Transverse colon (tissue), 4 donors: ENCODE results near the gene SH3BP5L. TPM values are rescaled to one million over a fixed set of nuclear protein-coding genes. Genes with fewer than 3 reads are reported as not detected.

Experiments used
- DNase-seq: peaks from one replicate; pipeline ENCODE4 v3.0.0-alpha.2; 2019
- H3K27ac ChIP-seq, 4 donors: fragments of 200-600 bp; sonication (generic); 2 replicates each; pipeline ENCODE4 v1.5.1; 2016 to 2018; ENCODE audit warnings: inconsistent platforms in 4 of 4
- H3K27me3 ChIP-seq: fragments of 200-600 bp; sonication (generic); 2 replicates; pipeline ENCODE4 v1.5.1; 2017; ENCODE audit warnings: inconsistent platforms
- H3K36me3 ChIP-seq, 4 donors: fragments of 200-600 bp; sonication (generic); 2 replicates each; pipeline ENCODE4 v1.5.1; 2017 to 2019; ENCODE audit warnings: inconsistent platforms in 4 of 4
- H3K4me1 ChIP-seq, 4 donors: fragments of 200-600 bp; sonication (generic); 2 replicates each; pipeline ENCODE4 v1.5.1; 2017 to 2020; ENCODE audit warnings: inconsistent platforms in 4 of 4
- H3K4me3 ChIP-seq, 4 donors: fragments of 200-600 bp; sonication (generic); 1 replicate in 1 of 4; 2 replicates in 3 of 4; pipeline versions ENCODE4 v1.5.1 to v1.6.1; 2017 to 2019; ENCODE audit warnings: inconsistent platforms in 4 of 4
- H3K9me3 ChIP-seq, 2 donors: fragments of 200-600 bp; sonication (generic); 2 replicates each; pipeline ENCODE4 v1.5.1; 2017 to 2019; ENCODE audit warnings: inconsistent platforms in 2 of 2
- EP300 ChIP-seq: sonication (generic); formaldehyde crosslinking; IDR thresholded peaks from one replicate; pipeline ENCODE4 v1.6.1; 2017; ENCODE audit warnings: antibody characterized with exemption, low read depth
- POLR2A ChIP-seq: fragments of 450-650 bp; IDR thresholded peaks from one replicate; pipeline ENCODE4 v1.6.1; 2016; ENCODE audit warnings: antibody characterized with exemption, mild to moderate bottlenecking, moderate library complexity
- POLR2AphosphoS5 ChIP-seq, 3 donors: sonication (generic); formaldehyde crosslinking; IDR thresholded peaks; one replicate each; pipeline ENCODE4 v1.6.1; 2016; ENCODE audit warnings: antibody characterized with exemption in 3 of 3
- WGBS, 2 donors: methylation state at CpG; one replicate each; pipeline ENCODE4 v1.1.5; 2018; ENCODE audit warnings: low coverage in 1 of 2; 5-methylcytosine and 5-hydroxymethylcytosine counted together
- in situ Hi-C, 4 donors: fragments of 200-750 bp; cut with MboI; loops; one replicate each; pipeline versions ENCODE4 v1.15.0 to v1.15.1; 2017; ENCODE audit warnings: low sequenced_read_pairs in 3 of 4, low pct_ligation_motif_present in 1 of 4, low pct_unique_long_range_greater_than_20kb in 1 of 4
- intact Hi-C: fragments of 100-400 bp; cut with DNase I; formaldehyde crosslinking; loops from one replicate; pipeline ENCODE4 v1.15.1; 2023; ENCODE audit warnings: low total_unique reads
- total RNA-seq, 4 donors: library from RNA; depleted of rRNA; stranded (reverse); fragments of >200 nt; gene quantifications; one replicate each; pipeline ENCODE4 v1.1.0, GENCODE V29; 2016
- TF ChIP-seq, protein P1 (sequence below), 5 experiments: fragments of 200-600 bp in 3 of 5; fragments of 450-650 bp in 2 of 5; sonication (generic) in 3 of 5; IDR thresholded peaks; 1 replicate in 2 of 5; 2 replicates in 3 of 5; pipeline ENCODE4 v1.5.1; 2016 to 2017; ENCODE audit warnings: antibody characterized with exemption in 5 of 5, inconsistent platforms in 3 of 5, mild to moderate bottlenecking in 2 of 5, moderate library complexity in 1 of 5

The SH3BP5L gene
- total RNA-seq, 4 donors from 2014 or later = 28.1 to 36.2 (median 31.4) TPM

DNA sequence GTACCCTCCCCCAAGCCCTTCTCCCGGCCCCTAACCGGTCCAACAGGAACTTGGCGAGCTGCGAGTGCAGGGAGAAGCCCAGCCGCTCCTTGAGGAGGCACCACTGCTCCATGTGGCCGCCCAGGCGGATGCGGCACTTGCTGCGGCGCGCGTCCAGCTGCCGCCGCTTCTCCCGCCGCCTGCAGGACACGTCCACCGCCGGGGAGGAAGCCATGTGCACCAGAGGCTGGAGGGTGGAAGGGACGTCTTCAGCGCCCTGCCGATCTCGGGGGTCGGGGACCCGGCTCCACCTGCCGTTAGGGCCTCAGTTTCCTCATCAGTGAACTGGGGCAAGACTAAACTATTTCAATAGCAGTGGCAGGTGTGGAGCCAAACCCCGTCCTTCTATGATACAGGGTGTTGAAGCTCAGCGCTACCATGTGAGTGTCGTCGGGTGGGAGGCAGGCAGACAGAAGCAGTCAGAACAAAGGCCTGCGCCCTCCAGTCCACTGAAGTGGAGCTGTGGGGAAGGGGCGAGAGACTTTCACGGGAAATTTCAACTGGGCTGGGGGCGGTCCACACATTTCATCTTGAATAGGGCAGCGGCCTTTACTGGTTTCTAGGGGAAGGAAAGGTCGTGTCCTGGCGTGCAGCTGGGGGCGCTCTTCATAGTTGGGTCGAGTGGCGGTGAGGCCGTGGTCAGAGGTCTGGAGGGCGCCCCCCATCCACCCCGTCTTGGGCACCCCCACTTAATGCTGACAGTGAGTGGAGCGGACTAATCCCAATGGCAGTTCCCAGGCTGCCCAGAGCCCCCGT, 32.6 kb upstream of the SH3BP5L start:
- Histone ChIP-seq H3K4me1 (peaks cover 9 to 30% (median 23%) of the 10 kb centered on the region in 4 donors), H3K9me3 (no peaks in the 10 kb centered on the region), H3K4me3 (peak overlapping the region; percentile 42 to 68 (median 47)), H3K36me3 (no peaks in the 10 kb centered on the region), H3K27ac (peak overlapping the region; percentile 89 to 94 (median 92)), H3K27me3 (no peaks in the 10 kb centered on the region)
- TF ChIP-seq POLR2A (peak; percentile 59), POLR2AphosphoS5 (IDR thresholded peaks at IDR 0.05) (peak in 2 of 3 donors; percentile 68 to 80), EP300 (no peak)
- TF ChIP-seq, protein P1, sequence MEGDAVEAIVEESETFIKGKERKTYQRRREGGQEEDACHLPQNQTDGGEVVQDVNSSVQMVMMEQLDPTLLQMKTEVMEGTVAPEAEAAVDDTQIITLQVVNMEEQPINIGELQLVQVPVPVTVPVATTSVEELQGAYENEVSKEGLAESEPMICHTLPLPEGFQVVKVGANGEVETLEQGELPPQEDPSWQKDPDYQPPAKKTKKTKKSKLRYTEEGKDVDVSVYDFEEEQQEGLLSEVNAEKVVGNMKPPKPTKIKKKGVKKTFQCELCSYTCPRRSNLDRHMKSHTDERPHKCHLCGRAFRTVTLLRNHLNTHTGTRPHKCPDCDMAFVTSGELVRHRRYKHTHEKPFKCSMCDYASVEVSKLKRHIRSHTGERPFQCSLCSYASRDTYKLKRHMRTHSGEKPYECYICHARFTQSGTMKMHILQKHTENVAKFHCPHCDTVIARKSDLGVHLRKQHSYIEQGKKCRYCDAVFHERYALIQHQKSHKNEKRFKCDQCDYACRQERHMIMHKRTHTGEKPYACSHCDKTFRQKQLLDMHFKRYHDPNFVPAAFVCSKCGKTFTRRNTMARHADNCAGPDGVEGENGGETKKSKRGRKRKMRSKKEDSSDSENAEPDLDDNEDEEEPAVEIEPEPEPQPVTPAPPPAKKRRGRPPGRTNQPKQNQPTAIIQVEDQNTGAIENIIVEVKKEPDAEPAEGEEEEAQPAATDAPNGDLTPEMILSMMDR (IDR thresholded peaks at IDR 0.05) = peak; percentile 34 to 53 (median 41)
- in situ Hi-C loops = no loop called here
- 1% methylated on average over 39 of the region's 45 CpGs; no CpG with 5 or more reads in 1 of the 2 donors for WGBS, 2 donors
- DNase-seq = peak; percentile 79
- intact Hi-C loops = loop anchor here (2.0 kb wide), 1 partner anchor 19 kb away; the partner anchor contains the start of gene ZNF672

DNA sequence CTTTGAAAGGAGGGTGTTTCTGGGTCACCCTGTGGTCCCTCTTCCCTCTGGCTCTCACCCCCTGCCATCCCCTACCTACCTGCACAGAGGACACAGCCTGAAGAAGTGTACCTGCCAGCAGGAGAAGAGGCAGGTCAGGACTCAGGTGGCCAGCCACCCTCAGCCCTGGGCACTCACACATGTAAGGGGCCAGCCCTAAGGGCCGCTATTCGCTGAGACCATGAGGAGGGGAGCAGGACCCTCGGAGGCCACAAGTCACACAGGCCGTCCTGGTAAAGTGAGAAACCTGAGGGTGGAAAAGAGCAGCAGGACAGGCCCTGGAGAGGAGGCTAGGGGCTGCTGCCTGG, 32.0 kb upstream of the SH3BP5L start:
- TF ChIP-seq, protein P1 (IDR thresholded peaks at IDR 0.05) = no peak
- TF ChIP-seq EP300 = no peak
- no peak for TF ChIP-seq POLR2AphosphoS5 (IDR thresholded peaks at IDR 0.05)
- no peak for TF ChIP-seq POLR2A
- Histone ChIP-seq H3K36me3 (no peaks in the 10 kb centered on the region), H3K9me3 (no peaks in the 10 kb centered on the region), H3K4me1 (peaks cover 9 to 26% (median 20%) of the 10 kb centered on the region in 4 donors), H3K4me3 (peak overlapping the region; percentile 42 to 68 (median 47)), H3K27ac (peak overlapping the region; percentile 89 to 94 (median 92)), H3K27me3 (no peaks in the 10 kb centered on the region)
- in situ Hi-C loops (no loop called here), intact Hi-C loops (loop anchor here (2.0 kb wide), 1 partner anchor 19 kb away; the partner anchor contains the start of gene ZNF672)
- 13 to 17% methylated on average over 3 to 4 of the region's 4 CpGs for WGBS, 2 donors
- DNase-seq = no peak

DNA sequence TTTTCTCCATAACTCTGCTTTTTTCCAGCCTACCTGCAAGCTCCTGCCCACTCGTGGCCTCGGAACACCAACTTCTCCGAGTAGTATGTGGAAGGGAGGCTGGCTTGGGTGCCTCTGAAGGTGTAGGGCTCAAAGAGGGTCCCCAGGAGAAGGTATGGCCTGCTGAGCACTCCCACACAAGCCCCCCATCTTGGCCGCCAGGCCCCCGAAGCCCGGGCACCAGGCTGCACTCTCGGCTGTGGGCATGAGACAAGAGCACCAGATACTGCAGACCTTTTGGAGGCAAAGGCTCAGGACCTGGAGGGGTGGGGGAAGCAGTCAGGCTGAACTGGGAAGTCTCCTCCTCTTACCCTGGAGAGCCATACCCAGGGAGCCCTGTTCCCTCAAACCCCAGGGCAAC, 31.5 kb upstream of the SH3BP5L start:
- Histone ChIP-seq H3K27me3 (no peaks in the 10 kb centered on the region), H3K9me3 (no peaks in the 10 kb centered on the region), H3K36me3 (no peaks in the 10 kb centered on the region), H3K4me1 (peaks cover 9 to 21% (median 15%) of the 10 kb centered on the region in 4 donors), H3K4me3 (no peak overlapping the region), H3K27ac (no peak overlapping the region)
- 94 to 96% methylated on average over 3 to 7 of the region's 7 CpGs for WGBS, 2 donors
- in situ Hi-C loops = no loop called here
- intact Hi-C loops = no loop called here
- TF ChIP-seq, protein P1 (IDR thresholded peaks at IDR 0.05) = no peak
- TF ChIP-seq EP300 = no peak
- no peak for DNase-seq

DNA sequence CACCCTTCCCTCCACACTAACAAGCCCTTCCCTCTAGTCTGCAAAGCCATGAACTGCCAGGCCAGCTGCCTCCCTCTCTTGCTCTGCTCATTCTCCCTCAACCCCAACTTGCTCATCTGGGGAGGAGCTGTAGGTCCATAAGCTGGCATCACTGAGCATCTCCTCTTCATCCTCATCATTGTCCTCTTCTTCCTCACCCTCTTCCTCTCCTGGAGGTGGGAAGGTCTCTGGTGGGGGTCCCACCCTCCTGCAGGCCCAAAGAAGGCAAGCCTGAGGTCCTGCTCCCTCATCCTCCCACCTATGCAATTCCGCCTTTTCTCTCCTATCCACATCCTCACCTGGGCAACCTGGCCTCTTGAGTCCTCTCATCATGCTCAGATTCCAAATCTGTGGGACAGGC, 30.5 kb upstream of the SH3BP5L start:
- peaks cover 9 to 20% (median 14%) of the 10 kb centered on the region in 4 donors for H3K4me1 ChIP-seq
- TF ChIP-seq POLR2AphosphoS5 (IDR thresholded peaks at IDR 0.05) (no peak), POLR2A (no peak), EP300 (no peak)
- TF ChIP-seq, protein P1 (IDR thresholded peaks at IDR 0.05) = no peak
- no peak overlapping the region for H3K27ac ChIP-seq
- H3K27me3 ChIP-seq = no peaks in the 10 kb centered on the region
- no peaks in the 10 kb centered on the region for H3K9me3 ChIP-seq
- in situ Hi-C loops (no loop called here), intact Hi-C loops (no loop called here)
- WGBS, 2 donors = 91% methylated on average over 1 of the region's 1 CpG
- DNase-seq = no peak
- no peak overlapping the region for H3K4me3 ChIP-seq
- H3K36me3 ChIP-seq = no peaks in the 10 kb centered on the region
